H1 (cell line): ENCODE results near the gene CPED1. TPM values are rescaled to one million over a fixed set of nuclear protein-coding genes. Genes with fewer than 3 reads are reported as not detected.

Source experiments
- BCL11A ChIP-seq, 2 experiments: IDR thresholded peaks; one replicate each; pipeline ENCODE4 v1.6.1; 2011; ENCODE audit warnings: low read depth in 2 of 2, low read length in 2 of 2, mild to moderate bottlenecking in 2 of 2
- CHD1 ChIP-seq: IDR thresholded peaks from 2 replicates; pipeline ENCODE4 v1.6.1; 2012; ENCODE audit warnings: low read depth, low read length, improper control_type of control experiment
- CHD2 ChIP-seq: IDR thresholded peaks from 2 replicates; pipeline ENCODE4 v1.6.1; 2012; ENCODE audit warnings: low read length, improper control_type of control experiment
- CTBP2 ChIP-seq: IDR thresholded peaks from 2 replicates; pipeline ENCODE4 v1.7.0; 2011; ENCODE audit warnings: borderline replicate concordance, mild to moderate bottlenecking, moderate library complexity, mixed read lengths, low read length; ENCODE audit not compliant: insufficient read depth, insufficient read length
- EP300 ChIP-seq, 2 experiments: IDR thresholded peaks; 1 replicate in 1 of 2; 2 replicates in 1 of 2; pipeline ENCODE4 v1.6.1; 2011 to 2012; ENCODE audit warnings: low read depth in 2 of 2, low read length in 2 of 2, mild to moderate bottlenecking in 2 of 2, borderline replicate concordance in 1 of 2, inconsistent platforms in 1 of 2, moderate library complexity in 1 of 2
- KDM1A ChIP-seq: fragments of 200-600, 300-600 bp; sonication (generic); IDR thresholded peaks from 2 replicates; pipeline ENCODE4 v1.7.1; 2016; ENCODE audit warnings: mild to moderate bottlenecking, low read length, borderline replicate concordance
- POLR2AphosphoS5 ChIP-seq: IDR thresholded peaks from 2 replicates; pipeline ENCODE4 v1.6.1; 2011; ENCODE audit warnings: low read depth, low read length
- RNF2 ChIP-seq: fragments of 200-900, 300-1000 bp; sonication (generic); IDR thresholded peaks from 2 replicates; pipeline ENCODE4 v1.7.1; 2016; ENCODE audit warnings: borderline replicate concordance, low read depth, mild to moderate bottlenecking, antibody characterized with exemption, low read length; ENCODE audit not compliant: poor library complexity, severe bottlenecking; ENCODE audit errors: missing control alignments
- SIN3A ChIP-seq, 2 experiments: IDR thresholded peaks in 1 of 2; conservative IDR thresholded peaks in 1 of 2; 2 replicates each; pipeline ENCODE4 v1.6.1; 2011 to 2012; ENCODE audit warnings: low read length in 2 of 2, improper control_type of control experiment in 1 of 2, low read depth in 1 of 2, mild to moderate bottlenecking in 1 of 2
- SIX5 ChIP-seq: IDR thresholded peaks from 2 replicates; pipeline ENCODE4 v1.6.1; 2011; ENCODE audit warnings: mild to moderate bottlenecking, low read depth, low read length
- polyA plus RNA-seq, 7 experiments: library from polyadenylated mRNA; depleted of rRNA in 3 of 7; stranded (reverse) in 5 of 7; unstranded in 2 of 7; fragments of >200 nt in 5 of 7; fragments of 200-250 nt in 2 of 7; gene quantifications; 1 replicate in 5 of 7; 2 replicates in 1 of 7; 4 replicates in 1 of 7; pipeline versions ENCODE4 v1.2.1 to v1.2.3, GENCODE V29; 2011 to 2013; ENCODE audit warnings: missing spikeins in 2 of 7, mixed read lengths in 2 of 7
- total RNA-seq: library from RNA; stranded (reverse); fragmentation: NEBNext Ultra II Directional; extraction: Animal tissue kit (Norgen Biotek cat#: 25700); gene quantifications from 2 replicates; pipeline ENCODE4 v1.2.1, GENCODE V29; 2021
- TF ChIP-seq, protein P1 (sequence below): fragments of 300-600 bp; sonication (generic); IDR thresholded peaks from 2 replicates; pipeline ENCODE4 v1.7.1; 2012; ENCODE audit warnings: low read length, moderate library complexity, mild to moderate bottlenecking, inconsistent platforms; ENCODE audit not compliant: insufficient replicate concordance

Gene CPED1
- total and polyA plus RNA-seq, 2 of the 8 experiments (the other 6 are each of a cell fraction or from before 2014, with no cell fraction given) = 0.08 to 0.39 TPM

DNA sequence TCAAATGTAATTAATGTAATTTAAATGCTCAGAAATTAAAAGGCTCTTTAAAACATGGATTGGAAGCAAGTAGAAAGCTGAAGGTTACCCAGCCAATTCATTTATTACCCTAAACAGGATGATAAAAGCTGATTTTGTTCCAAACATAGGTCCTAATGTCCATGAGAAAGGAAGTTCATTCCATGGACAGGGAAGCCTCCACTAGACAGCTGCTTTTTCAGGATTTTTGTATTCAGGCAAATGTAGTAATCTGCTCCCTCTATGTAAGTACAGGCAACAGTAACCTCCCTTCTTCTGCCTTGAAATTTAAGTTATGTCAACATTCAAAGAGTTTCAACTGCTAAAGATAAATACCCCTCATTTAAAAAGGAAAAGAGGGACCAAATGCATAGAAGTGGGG lies 217.3 kb downstream of the CPED1 start (continued):
- TF ChIP-seq, protein P1, sequence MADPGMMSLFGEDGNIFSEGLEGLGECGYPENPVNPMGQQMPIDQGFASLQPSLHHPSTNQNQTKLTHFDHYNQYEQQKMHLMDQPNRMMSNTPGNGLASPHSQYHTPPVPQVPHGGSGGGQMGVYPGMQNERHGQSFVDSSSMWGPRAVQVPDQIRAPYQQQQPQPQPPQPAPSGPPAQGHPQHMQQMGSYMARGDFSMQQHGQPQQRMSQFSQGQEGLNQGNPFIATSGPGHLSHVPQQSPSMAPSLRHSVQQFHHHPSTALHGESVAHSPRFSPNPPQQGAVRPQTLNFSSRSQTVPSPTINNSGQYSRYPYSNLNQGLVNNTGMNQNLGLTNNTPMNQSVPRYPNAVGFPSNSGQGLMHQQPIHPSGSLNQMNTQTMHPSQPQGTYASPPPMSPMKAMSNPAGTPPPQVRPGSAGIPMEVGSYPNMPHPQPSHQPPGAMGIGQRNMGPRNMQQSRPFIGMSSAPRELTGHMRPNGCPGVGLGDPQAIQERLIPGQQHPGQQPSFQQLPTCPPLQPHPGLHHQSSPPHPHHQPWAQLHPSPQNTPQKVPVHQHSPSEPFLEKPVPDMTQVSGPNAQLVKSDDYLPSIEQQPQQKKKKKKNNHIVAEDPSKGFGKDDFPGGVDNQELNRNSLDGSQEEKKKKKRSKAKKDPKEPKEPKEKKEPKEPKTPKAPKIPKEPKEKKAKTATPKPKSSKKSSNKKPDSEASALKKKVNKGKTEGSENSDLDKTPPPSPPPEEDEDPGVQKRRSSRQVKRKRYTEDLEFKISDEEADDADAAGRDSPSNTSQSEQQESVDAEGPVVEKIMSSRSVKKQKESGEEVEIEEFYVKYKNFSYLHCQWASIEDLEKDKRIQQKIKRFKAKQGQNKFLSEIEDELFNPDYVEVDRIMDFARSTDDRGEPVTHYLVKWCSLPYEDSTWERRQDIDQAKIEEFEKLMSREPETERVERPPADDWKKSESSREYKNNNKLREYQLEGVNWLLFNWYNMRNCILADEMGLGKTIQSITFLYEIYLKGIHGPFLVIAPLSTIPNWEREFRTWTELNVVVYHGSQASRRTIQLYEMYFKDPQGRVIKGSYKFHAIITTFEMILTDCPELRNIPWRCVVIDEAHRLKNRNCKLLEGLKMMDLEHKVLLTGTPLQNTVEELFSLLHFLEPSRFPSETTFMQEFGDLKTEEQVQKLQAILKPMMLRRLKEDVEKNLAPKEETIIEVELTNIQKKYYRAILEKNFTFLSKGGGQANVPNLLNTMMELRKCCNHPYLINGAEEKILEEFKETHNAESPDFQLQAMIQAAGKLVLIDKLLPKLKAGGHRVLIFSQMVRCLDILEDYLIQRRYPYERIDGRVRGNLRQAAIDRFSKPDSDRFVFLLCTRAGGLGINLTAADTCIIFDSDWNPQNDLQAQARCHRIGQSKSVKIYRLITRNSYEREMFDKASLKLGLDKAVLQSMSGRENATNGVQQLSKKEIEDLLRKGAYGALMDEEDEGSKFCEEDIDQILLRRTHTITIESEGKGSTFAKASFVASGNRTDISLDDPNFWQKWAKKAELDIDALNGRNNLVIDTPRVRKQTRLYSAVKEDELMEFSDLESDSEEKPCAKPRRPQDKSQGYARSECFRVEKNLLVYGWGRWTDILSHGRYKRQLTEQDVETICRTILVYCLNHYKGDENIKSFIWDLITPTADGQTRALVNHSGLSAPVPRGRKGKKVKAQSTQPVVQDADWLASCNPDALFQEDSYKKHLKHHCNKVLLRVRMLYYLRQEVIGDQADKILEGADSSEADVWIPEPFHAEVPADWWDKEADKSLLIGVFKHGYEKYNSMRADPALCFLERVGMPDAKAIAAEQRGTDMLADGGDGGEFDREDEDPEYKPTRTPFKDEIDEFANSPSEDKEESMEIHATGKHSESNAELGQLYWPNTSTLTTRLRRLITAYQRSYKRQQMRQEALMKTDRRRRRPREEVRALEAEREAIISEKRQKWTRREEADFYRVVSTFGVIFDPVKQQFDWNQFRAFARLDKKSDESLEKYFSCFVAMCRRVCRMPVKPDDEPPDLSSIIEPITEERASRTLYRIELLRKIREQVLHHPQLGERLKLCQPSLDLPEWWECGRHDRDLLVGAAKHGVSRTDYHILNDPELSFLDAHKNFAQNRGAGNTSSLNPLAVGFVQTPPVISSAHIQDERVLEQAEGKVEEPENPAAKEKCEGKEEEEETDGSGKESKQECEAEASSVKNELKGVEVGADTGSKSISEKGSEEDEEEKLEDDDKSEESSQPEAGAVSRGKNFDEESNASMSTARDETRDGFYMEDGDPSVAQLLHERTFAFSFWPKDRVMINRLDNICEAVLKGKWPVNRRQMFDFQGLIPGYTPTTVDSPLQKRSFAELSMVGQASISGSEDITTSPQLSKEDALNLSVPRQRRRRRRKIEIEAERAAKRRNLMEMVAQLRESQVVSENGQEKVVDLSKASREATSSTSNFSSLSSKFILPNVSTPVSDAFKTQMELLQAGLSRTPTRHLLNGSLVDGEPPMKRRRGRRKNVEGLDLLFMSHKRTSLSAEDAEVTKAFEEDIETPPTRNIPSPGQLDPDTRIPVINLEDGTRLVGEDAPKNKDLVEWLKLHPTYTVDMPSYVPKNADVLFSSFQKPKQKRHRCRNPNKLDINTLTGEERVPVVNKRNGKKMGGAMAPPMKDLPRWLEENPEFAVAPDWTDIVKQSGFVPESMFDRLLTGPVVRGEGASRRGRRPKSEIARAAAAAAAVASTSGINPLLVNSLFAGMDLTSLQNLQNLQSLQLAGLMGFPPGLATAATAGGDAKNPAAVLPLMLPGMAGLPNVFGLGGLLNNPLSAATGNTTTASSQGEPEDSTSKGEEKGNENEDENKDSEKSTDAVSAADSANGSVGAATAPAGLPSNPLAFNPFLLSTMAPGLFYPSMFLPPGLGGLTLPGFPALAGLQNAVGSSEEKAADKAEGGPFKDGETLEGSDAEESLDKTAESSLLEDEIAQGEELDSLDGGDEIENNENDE = no peak
- TF ChIP-seq SIX5 (no peak), RNF2 (no peak), BCL11A (IDR thresholded peaks at IDR 0.05; ENCODE audit: low read depth in 2 of 2, low read length in 2 of 2) (no peak), EP300 (IDR thresholded peaks at IDR 0.05; ENCODE audit: borderline replicate concordance in 1 of 2, low read depth in 2 of 2, low read length in 2 of 2) (no peak), CHD1 (no peak), CHD2 (no peak), KDM1A (no peak), CTBP2 (no peak), SIN3A (conservative IDR thresholded peaks at IDR 0.05 in 1 of 2, IDR thresholded peaks at IDR 0.05 in 1 of 2; ENCODE audit: low read depth in 1 of 2, low read length in 2 of 2) (no peak), POLR2AphosphoS5 (no peak)
